HG03097 (cell line): ENCODE data around the gene NUP62.

Experiments
- ATAC-seq: cut with Tn5 transposase; IDR thresholded peaks from one replicate; pipeline ENCODE4 v1.9.1; 2021; ENCODE audit not compliant: unreplicated experiment, low FRiP score

NUP62 gene

GRCh38 chr19:49871349-49871985, 57.8 kb downstream of the NUP62 start:
- no peak for ATAC-seq

GRCh38 chr19:49870309-49870901, 58.9 kb downstream of the NUP62 start:
- no peak for ATAC-seq

GRCh38 chr19:49869484-49870308, 59.6 kb downstream of the NUP62 start:
- ATAC-seq = peak; percentile 62

- peak; percentile 10 for ATAC-seq
Measured at GRCh38 chr19:49869009-49869483, 60.3 kb downstream of the NUP62 start.

GRCh38 chr19:49866933-49867782, 62.1 kb downstream of the NUP62 start, which contains the start of gene PNKP:
PNKP (minus strand) TSS chr19:49867576; CDS start chr19:49867204, 372 bp downstream.
- peak; percentile 33 for ATAC-seq

GRCh38 chr19:49864890-49865289, 64.4 kb downstream of the NUP62 start:
- no peak for ATAC-seq

- no peak for ATAC-seq
Measured at GRCh38 chr19:49863935-49864320, 65.4 kb downstream of the NUP62 start.

GRCh38 chr19:49863254-49863934, 65.9 kb downstream of the NUP62 start:
- ATAC-seq = no peak

GRCh38 chr19:49862391-49863253, 66.7 kb downstream of the NUP62 start:
- no peak for ATAC-seq

- no peak for ATAC-seq
Measured at GRCh38 chr19:49861541-49862378, 67.5 kb downstream of the NUP62 start.

- ATAC-seq = no peak
Measured at GRCh38 chr19:49861107-49861506, 68.2 kb downstream of the NUP62 start.

GRCh38 chr19:49860336-49861102, 68.8 kb downstream of the NUP62 start:
- no peak for ATAC-seq

GRCh38 chr19:49859682-49860335, 69.5 kb downstream of the NUP62 start:
- no peak for ATAC-seq

GRCh38 chr19:49858088-49858985, 71.0 kb downstream of the NUP62 start:
- no peak for ATAC-seq

GRCh38 chr19:49857838-49858087, 71.5 kb downstream of the NUP62 start:
- no peak for ATAC-seq
